Measurements from ENCODE around the gene FAM170B. TPM values are rescaled to one million over a fixed set of nuclear protein-coding genes. Genes with fewer than 3 reads are reported as not detected.

Gene FAM170B
- total and polyA plus RNA-seq, 9 of the 15 experiments (the other 6 are each of a cell fraction or from before 2014, with no cell fraction given) = 0.11 to 0.21 TPM; not detected in 7

- no peak for TF ChIP-seq ZNF398 (CRISPR knock-in tag; IDR thresholded peaks at IDR 0.05)
- TF ChIP-seq TSHZ1 (CRISPR knock-in tag; IDR thresholded peaks at IDR 0.05) = no peak
- no peak for TF ChIP-seq RBM34 (IDR thresholded peaks at IDR 0.05; ENCODE audit: borderline replicate concordance, insufficient read depth, low read length)
- peak; percentile 33 for TF ChIP-seq MAFG (tag; conservative IDR thresholded peaks at IDR 0.05)
- peak; percentile 67; the same call in 1 of the 2 replicates for TF ChIP-seq MAFK (IDR thresholded peaks at IDR 0.05; ENCODE audit: low read length)
- TF ChIP-seq ZNF316 (IDR thresholded peaks at IDR 0.05) = peak; percentile 84
- TF ChIP-seq C11orf30 (IDR thresholded peaks at IDR 0.05; ENCODE audit: low read depth) = peak; percentile 66
Measured at GRCh38 chr10:49151481-49151880, 17.7 kb upstream of the FAM170B start (continued).

Measured in K562 (cell line).